ENCODE data around the gene SLC44A3. TPM values are rescaled to one million over a fixed set of nuclear protein-coding genes. Genes with fewer than 3 reads are reported as not detected.

SLC44A3 gene
- total RNA-seq, 1 donor from 2014 or later, result 70.4 TPM

GRCh38 chr1:94925561-94926125 is 105.5 kb downstream of the SLC44A3 start:
- TF ChIP-seq, protein P1, sequence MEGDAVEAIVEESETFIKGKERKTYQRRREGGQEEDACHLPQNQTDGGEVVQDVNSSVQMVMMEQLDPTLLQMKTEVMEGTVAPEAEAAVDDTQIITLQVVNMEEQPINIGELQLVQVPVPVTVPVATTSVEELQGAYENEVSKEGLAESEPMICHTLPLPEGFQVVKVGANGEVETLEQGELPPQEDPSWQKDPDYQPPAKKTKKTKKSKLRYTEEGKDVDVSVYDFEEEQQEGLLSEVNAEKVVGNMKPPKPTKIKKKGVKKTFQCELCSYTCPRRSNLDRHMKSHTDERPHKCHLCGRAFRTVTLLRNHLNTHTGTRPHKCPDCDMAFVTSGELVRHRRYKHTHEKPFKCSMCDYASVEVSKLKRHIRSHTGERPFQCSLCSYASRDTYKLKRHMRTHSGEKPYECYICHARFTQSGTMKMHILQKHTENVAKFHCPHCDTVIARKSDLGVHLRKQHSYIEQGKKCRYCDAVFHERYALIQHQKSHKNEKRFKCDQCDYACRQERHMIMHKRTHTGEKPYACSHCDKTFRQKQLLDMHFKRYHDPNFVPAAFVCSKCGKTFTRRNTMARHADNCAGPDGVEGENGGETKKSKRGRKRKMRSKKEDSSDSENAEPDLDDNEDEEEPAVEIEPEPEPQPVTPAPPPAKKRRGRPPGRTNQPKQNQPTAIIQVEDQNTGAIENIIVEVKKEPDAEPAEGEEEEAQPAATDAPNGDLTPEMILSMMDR (IDR thresholded peaks at IDR 0.05; ENCODE audit: unreplicated experiment), result no peak
- peak; percentile 81 for DNase-seq (ENCODE audit: low spot score, unreplicated experiment)
- H3K4me1 Mint-ChIP-seq (ENCODE audit: low read depth), result peaks cover 68% of the 10 kb centered on the region
- peak overlapping the region; percentile 100 for H3K27ac Mint-ChIP-seq
- no peaks in the 10 kb centered on the region for H3K9me3 Mint-ChIP-seq (ENCODE audit: low read depth)
- peak overlapping the region; percentile 99 for H3K4me3 Mint-ChIP-seq (ENCODE audit: low read depth)
- no peaks in the 10 kb centered on the region for H3K27me3 Mint-ChIP-seq
- peaks cover 11% of the 10 kb centered on the region for H3K36me3 Mint-ChIP-seq (ENCODE audit: insufficient read depth)

DNA sequence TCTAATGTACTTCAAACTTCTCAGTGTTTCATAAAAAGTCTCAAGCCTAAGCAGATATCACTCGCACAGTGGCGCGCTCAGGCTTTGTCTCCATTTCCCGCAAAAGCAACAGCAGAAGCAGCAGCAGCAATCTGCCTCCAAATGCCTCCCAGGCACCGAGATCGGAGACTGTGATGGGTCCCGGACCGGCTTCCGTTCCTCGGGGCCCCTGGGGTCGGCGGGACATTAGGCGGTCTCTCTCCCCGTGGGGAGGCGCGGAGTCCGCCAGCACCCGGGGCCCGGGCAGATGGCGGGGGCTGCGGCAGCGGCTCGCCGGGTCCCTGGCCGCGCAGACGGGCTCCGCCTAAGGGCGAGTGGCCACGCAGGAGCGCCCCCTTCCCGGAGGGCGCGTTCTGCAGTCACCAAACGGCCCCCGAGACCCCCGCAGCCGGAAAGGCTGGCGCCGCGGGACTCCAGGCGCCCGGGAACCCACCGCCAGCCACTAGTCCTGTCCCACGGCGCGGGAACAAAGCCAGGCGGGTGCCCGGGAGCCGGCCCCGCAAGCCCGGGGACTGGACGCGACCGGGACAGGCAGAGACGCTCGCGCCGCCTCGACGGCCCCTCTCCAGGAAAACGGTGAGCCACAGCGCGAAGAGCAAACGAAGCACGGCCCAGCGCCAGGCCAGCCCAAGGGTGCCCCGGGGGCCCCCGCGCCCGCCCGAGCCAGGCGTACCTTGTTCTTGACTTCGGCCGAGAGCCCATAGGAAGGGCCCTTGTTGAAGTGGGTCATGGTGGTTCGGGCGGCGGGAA is 106.2 kb downstream of the SLC44A3 start:
- Mint-ChIP-seq H3K4me3 (ENCODE audit: low read depth) (peak overlapping the region; percentile 99), H3K27ac (peak overlapping the region; percentile 100), H3K27me3 (no peaks in the 10 kb centered on the region), H3K36me3 (ENCODE audit: insufficient read depth) (peaks cover 13% of the 10 kb centered on the region), H3K9me3 (ENCODE audit: low read depth) (peaks cover 3% of the 10 kb centered on the region), H3K4me1 (ENCODE audit: low read depth) (peaks cover 64% of the 10 kb centered on the region)
- TF ChIP-seq, protein P1 (IDR thresholded peaks at IDR 0.05; ENCODE audit: unreplicated experiment), result peak; percentile 61
- DNase-seq (ENCODE audit: low spot score, unreplicated experiment), result peak; percentile 55

DNA sequence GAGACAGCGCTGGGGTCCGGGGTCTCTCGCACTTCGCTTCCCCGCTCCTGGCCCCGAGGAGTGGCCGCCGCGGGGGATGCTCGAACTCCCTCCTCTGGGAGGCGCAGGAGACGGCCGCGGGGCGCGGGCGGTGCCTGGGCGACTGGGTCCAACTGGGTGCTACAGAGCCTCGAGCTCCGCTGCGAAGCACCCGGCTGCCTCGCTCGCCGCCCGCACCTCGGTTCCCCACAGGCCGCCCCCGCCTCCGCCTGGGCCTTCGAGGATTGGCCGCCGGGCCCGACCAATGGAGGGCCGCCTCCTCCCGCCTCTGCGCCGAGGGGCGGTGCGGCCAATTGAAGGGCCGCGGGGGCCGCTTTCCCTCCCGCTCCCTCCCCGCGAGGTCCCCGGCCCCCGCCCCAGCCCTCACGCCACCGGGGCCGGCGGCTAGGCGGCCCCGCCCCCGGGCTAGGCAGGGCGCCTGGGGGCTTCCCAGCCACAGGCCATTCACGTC is 106.8 kb downstream of the SLC44A3 start, which contains the start of gene CNN3:
Gene CNN3 (minus strand): TSS at position 196 of the 490 bp plus-strand sequence. CDS start 216 bp downstream, outside the sequence.
- TF ChIP-seq, protein P1 (IDR thresholded peaks at IDR 0.05; ENCODE audit: unreplicated experiment), result no peak
- peaks cover 57% of the 10 kb centered on the region for H3K4me1 Mint-ChIP-seq (ENCODE audit: low read depth)
- H3K27me3 Mint-ChIP-seq, result no peaks in the 10 kb centered on the region
- peaks cover 3% of the 10 kb centered on the region for H3K9me3 Mint-ChIP-seq (ENCODE audit: low read depth)
- H3K36me3 Mint-ChIP-seq (ENCODE audit: insufficient read depth), result peaks cover 10% of the 10 kb centered on the region
- H3K4me3 Mint-ChIP-seq (ENCODE audit: low read depth), result peak within 1 kb of the TSS; percentile 99
- DNase-seq (ENCODE audit: low spot score, unreplicated experiment), result peak; percentile 93
- peak within 1 kb of the TSS; percentile 100 for H3K27ac Mint-ChIP-seq

- H3K9me3 Mint-ChIP-seq (ENCODE audit: low read depth), result peaks cover 3% of the 10 kb centered on the region
- no peak for DNase-seq (ENCODE audit: low spot score, unreplicated experiment)
- peaks cover 54% of the 10 kb centered on the region for H3K4me1 Mint-ChIP-seq (ENCODE audit: low read depth)
- peak overlapping the region; percentile 84 for H3K4me3 Mint-ChIP-seq (ENCODE audit: low read depth)
- peaks cover 9% of the 10 kb centered on the region for H3K36me3 Mint-ChIP-seq (ENCODE audit: insufficient read depth)
- no peaks in the 10 kb centered on the region for H3K27me3 Mint-ChIP-seq
- TF ChIP-seq, protein P1 (IDR thresholded peaks at IDR 0.05; ENCODE audit: unreplicated experiment), result no peak
- H3K27ac Mint-ChIP-seq, result peak overlapping the region; percentile 100
Observed at GRCh38 chr1:94927405-94928175, 107.4 kb downstream of the SLC44A3 start.
